Smooth muscle cell (in vitro differentiated cells): ENCODE measurements around the gene TSSK6. TPM values are rescaled to one million over a fixed set of nuclear protein-coding genes. Genes with fewer than 3 reads are reported as not detected.

Source experiments
- DNase-seq: peaks from one replicate; lab custom pipeline; 2025; ENCODE audit not compliant: unreplicated experiment; lab: John Stamatoyannopoulos, UW
- H2AFZ ChIP-seq: fragments of 200-600 bp; sonication (generic); 2 replicates; pipeline ENCODE4 v1.6.0; 2016; ENCODE audit warnings: antibody characterized with exemption, low read depth, mild to moderate bottlenecking
- H3F3A ChIP-seq: fragments of 200-600 bp; sonication (generic); 2 replicates; pipeline ENCODE4 v1.6.0; 2017; ENCODE audit warnings: antibody characterized with exemption, low read depth
- H3K27ac ChIP-seq: fragments of 200-600 bp; sonication (generic); 2 replicates; pipeline ENCODE4 v1.5.1; 2016; ENCODE audit warnings: low read depth, mild to moderate bottlenecking
- H3K27me3 ChIP-seq: fragments of 200-600 bp; sonication (generic); 2 replicates; pipeline ENCODE4 v1.6.1; 2016; ENCODE audit warnings: low read depth, mild to moderate bottlenecking
- H3K36me3 ChIP-seq: fragments of 200-600 bp; sonication (generic); 2 replicates; pipeline ENCODE4 v1.5.1; 2016; ENCODE audit warnings: low read depth
- H3K4me1 ChIP-seq: fragments of 200-600 bp; sonication (generic); 2 replicates; pipeline ENCODE4 v1.5.1; 2016; ENCODE audit warnings: low read depth
- H3K4me2 ChIP-seq: fragments of 200-600 bp; sonication (generic); 2 replicates; pipeline ENCODE4 v1.6.0; 2016; ENCODE audit warnings: mild to moderate bottlenecking
- H3K4me3 ChIP-seq: fragments of 200-600 bp; sonication (generic); 2 replicates; pipeline ENCODE4 v1.5.1; 2016; ENCODE audit warnings: mild to moderate bottlenecking
- H3K79me2 ChIP-seq: fragments of 200-600 bp; sonication (generic); 2 replicates; pipeline ENCODE4 v1.6.0; 2016; ENCODE audit warnings: low read depth, mild to moderate bottlenecking
- H3K9ac ChIP-seq: fragments of 200-600 bp; sonication (generic); 2 replicates; pipeline ENCODE4 v1.6.0; 2016; ENCODE audit warnings: low read depth
- H3K9me3 ChIP-seq: fragments of 200-600 bp; sonication (generic); replicated peaks from 2 replicates; pipeline ENCODE4 v1.5.1; 2016; ENCODE audit warnings: low read depth
- H4K20me1 ChIP-seq: fragments of 200-600 bp; sonication (generic); 2 replicates; pipeline ENCODE4 v1.6.0; 2016; ENCODE audit warnings: low read depth
- WGBS: methylation state at CpG from one replicate; pipeline ENCODE4 v1.1.7; 2016; ENCODE audit warnings: low lambda C conversion rate; 5-methylcytosine and 5-hydroxymethylcytosine counted together
- polyA plus RNA-seq: library from polyadenylated mRNA; unstranded; fragments of >200 nt; fragmentation: Nextera tagmentation; extraction: Ambion mirVana; gene quantifications from 2 replicates; pipeline ENCODE4 v1.2.1, GENCODE V29; 2016
- total RNA-seq: library from RNA; depleted of rRNA; stranded (reverse); fragments of >200 nt; gene quantifications from 2 replicates; pipeline ENCODE4 v1.2.3, GENCODE V29; 2014
- TF ChIP-seq, protein P1 (sequence below): fragments of 200-600 bp; sonication (generic); IDR thresholded peaks from 2 replicates; pipeline ENCODE4 v1.5.1; 2017; ENCODE audit warnings: borderline replicate concordance, mild to moderate bottlenecking, antibody characterized with exemption; ENCODE audit not compliant: insufficient read depth, poor library complexity, severe bottlenecking

The TSSK6 gene
- total and polyA plus RNA-seq, 2 experiments from 2014 or later: 0.49 to 1.3 TPM

DNA sequence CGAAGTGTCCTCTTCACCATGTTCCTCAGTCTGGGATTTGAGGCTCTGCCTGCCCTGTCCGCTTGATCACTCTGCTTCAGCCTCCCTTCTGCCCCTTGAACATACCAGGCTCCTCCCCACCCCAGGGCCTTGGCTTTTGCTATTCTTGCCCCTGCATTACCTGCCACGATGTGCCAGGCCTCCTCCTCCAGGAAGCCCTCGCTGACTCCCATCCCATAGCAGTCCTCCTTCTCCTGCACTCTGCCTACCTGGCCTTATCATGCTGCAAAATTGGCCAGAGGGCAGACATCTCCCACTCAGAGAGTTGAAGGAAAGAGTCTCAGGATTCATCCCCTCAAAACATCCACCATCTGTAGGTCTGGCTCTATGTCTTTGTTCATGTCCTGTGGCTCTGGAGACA is 15.5 kb upstream of the TSSK6 start:
- H4K20me1 ChIP-seq: peaks cover 22% of the 10 kb centered on the region
- TF ChIP-seq, protein P1, sequence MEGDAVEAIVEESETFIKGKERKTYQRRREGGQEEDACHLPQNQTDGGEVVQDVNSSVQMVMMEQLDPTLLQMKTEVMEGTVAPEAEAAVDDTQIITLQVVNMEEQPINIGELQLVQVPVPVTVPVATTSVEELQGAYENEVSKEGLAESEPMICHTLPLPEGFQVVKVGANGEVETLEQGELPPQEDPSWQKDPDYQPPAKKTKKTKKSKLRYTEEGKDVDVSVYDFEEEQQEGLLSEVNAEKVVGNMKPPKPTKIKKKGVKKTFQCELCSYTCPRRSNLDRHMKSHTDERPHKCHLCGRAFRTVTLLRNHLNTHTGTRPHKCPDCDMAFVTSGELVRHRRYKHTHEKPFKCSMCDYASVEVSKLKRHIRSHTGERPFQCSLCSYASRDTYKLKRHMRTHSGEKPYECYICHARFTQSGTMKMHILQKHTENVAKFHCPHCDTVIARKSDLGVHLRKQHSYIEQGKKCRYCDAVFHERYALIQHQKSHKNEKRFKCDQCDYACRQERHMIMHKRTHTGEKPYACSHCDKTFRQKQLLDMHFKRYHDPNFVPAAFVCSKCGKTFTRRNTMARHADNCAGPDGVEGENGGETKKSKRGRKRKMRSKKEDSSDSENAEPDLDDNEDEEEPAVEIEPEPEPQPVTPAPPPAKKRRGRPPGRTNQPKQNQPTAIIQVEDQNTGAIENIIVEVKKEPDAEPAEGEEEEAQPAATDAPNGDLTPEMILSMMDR: no peak
- DNase-seq: no peak

DNA sequence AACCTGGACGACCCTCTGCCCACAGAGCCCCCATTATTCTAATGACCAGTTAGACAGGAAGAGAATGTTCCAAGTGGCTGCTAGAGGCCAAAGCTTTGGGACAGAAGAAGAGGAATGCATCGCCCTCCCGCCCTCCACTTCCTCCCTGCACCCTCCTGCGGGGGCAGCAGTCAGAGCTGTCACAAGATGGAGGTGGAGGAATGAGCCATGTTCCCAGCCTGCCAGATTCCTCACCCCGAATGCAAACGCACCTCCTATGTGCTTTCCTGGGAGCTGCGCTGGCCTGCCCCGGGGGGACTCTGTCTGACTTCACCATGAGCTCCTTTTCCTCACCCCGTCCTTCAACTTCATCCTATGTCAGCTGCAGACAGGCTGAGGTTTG is 15.1 kb upstream of the TSSK6 start:
- Histone ChIP-seq H3K27ac (no peak overlapping the region), H3K27me3 (no peaks in the 10 kb centered on the region), H3K9ac (no peak overlapping the region), H4K20me1 (peaks cover 26% of the 10 kb centered on the region), H3K4me1 (no peaks in the 10 kb centered on the region), H2AFZ (no peak overlapping the region), H3F3A (no peaks in the 10 kb centered on the region), H3K79me2 (no peaks in the 10 kb centered on the region), H3K9me3 (no peaks in the 10 kb centered on the region), H3K36me3 (no peaks in the 10 kb centered on the region), H3K4me2 (no peak overlapping the region), H3K4me3 (no peak overlapping the region)
- 75% methylated on average over 8 of the region's 9 CpGs for WGBS
- TF ChIP-seq, protein P1: no peak
- DNase-seq: no peak

More for the DNA sequence above, 15.5 kb upstream of the TSSK6 start:
- H3K9ac ChIP-seq: no peak overlapping the region
- no peak overlapping the region for H3K27ac ChIP-seq
- H3K27me3 ChIP-seq: no peaks in the 10 kb centered on the region
- no peaks in the 10 kb centered on the region for H3F3A ChIP-seq
- H3K36me3 ChIP-seq: no peaks in the 10 kb centered on the region
- no peaks in the 10 kb centered on the region for H3K79me2 ChIP-seq
- no peak overlapping the region for H3K4me2 ChIP-seq
- no peaks in the 10 kb centered on the region for H3K9me3 ChIP-seq
- WGBS: 97% methylated on average over 4 of the region's 4 CpGs
- no peak overlapping the region for H2AFZ ChIP-seq
- no peaks in the 10 kb centered on the region for H3K4me1 ChIP-seq
- H3K4me3 ChIP-seq: no peak overlapping the region

DNA sequence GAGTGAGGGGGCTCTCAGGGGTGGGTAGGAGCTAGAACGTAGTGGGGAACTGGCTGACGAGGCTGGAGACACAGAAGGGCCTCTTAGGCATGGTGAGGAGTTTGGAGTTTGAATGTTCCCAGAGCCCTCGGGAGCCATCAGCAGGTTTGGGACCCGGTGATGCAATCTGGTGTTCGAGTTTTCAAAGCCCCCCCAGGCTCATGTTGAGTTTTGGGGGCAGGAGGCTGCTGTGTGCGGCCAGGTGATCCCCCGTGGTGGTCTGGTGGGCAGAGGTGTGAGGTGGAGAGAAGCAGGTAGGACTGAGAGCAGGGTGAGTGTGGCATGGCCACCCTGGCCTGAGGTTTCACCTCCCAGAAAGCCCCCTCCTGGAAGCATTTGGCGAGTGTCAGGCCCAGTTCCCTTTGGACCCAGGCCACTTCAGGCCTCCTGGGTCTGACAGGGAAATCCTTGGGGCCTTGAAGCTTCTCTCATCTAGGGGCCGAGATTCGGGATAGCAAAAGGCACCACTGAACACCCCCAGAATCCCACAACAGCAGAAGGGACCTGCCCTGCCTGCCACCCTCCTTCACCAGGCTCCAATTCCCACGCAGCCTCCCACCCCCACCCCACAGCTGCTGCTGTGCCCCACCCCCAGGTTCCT is 14.6 kb upstream of the TSSK6 start:
- TF ChIP-seq, protein P1: no peak
- whole genome bisulfite sequencing: 92% methylated on average over 10 of the region's 11 CpGs
- DNase-seq: no peak

More for the DNA sequence above, 14.6 kb upstream of the TSSK6 start:
- no peak overlapping the region for H3K4me3 ChIP-seq
- no peaks in the 10 kb centered on the region for H3K36me3 ChIP-seq
- H3K27ac ChIP-seq: no peak overlapping the region
- no peaks in the 10 kb centered on the region for H3K9me3 ChIP-seq
- H3K4me2 ChIP-seq: no peak overlapping the region
- H4K20me1 ChIP-seq: peaks cover 32% of the 10 kb centered on the region
- H2AFZ ChIP-seq: no peak overlapping the region
- no peaks in the 10 kb centered on the region for H3F3A ChIP-seq
- H3K4me1 ChIP-seq: no peaks in the 10 kb centered on the region
- no peaks in the 10 kb centered on the region for H3K79me2 ChIP-seq
- no peak overlapping the region for H3K9ac ChIP-seq
- H3K27me3 ChIP-seq: no peaks in the 10 kb centered on the region
